HG02943 (cell line): ENCODE results near the gene MTFMT.
"Not testable (repeated sequence)": the region's sequence is repeated elsewhere in the genome, so short reads cannot be mapped to it uniquely, and the experiment has no call there.

Source experiments
- ATAC-seq: cut with Tn5 transposase; IDR thresholded peaks from one replicate; pipeline ENCODE4 v1.9.1; 2021; ENCODE audit warnings: mild to moderate bottlenecking, low read depth, moderate library complexity; ENCODE audit not compliant: unreplicated experiment

Gene MTFMT

DNA sequence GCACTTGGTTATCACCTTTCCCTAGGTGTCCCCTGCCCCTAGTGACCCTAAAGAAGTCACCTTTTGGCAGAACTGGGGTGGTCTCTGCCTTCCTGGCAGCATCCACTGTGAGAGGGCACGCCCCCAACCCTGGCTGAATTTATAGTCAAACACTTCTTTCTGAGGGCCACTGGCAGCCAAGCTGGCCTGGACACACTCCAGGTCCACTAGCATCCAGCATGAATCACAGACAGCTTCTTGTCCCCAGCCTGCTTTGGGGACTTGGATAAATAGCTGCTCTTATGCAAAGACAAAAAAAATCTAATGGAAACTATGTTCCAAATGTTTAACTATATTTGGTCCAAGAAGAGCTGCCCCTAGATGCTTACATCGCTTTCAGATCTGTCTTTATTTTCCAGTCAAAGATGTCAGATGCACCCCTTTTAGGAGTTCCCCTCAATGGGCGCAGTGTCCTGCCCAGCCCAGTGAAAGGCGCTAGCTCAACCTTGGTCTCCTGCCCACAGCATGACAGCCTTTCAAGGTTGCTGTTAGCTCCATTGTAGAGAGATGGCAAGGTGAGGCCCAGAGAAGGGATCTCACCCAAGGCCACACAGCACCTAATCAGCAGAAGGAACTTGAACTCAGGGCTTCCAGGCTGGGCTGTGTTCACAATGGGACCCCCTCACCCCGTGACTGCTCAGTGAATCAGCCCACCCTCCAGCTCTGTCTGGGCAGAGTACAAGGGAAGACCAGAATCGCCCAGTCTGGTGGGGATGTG lies 31.4 kb upstream of the MTFMT start:
- no peak for ATAC-seq

DNA sequence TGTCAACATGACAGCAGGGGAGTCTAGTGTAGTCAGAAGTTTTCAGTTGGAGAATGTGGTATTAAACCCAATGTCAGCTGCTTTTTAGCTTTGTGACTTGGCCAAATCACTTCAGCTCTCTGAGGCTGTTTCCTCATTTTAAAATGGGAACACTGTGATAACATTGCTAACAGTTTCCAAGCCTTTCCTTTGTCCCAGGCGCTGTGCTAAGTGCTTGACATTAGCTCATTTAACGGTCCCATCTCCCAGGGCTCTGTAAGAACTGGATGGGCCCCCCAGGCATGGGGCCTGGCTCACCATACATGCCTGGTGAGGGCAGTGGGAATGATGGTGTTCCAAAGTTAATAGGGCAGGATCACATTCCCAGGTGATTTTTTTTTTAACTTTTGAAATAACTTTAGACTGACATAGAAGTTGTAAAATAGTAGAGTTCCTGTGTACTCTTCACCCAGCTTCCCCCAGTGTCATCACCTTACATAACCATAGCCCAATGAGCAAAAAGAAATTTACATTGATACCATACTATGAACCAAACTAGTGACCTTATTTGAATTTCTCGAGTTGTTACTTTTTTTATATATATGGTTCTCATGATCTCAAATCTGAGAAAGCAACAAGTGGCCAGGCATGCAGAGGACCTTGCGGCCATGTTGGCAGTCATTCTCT lies 30.6 kb upstream of the MTFMT start:
- ATAC-seq, result no peak

DNA sequence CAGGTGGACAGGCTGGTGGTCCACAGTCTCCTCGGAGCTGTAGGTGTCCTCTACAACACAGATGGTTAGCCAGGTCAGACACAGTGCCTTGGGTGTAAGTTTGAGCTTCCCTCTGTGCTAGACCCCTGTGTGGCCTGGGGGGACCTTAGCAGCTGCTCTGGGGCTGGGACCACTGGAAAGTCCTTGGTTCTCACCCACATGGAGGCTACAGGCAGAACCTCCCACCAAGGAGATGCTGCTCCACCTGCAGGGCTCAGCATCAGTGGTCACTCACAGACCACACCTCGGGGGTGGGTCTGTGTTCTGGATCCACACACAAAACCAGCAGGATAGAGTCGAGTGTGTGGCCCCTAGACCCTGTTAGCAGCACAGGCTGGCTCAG lies 29.9 kb upstream of the MTFMT start:
- no peak for ATAC-seq

DNA sequence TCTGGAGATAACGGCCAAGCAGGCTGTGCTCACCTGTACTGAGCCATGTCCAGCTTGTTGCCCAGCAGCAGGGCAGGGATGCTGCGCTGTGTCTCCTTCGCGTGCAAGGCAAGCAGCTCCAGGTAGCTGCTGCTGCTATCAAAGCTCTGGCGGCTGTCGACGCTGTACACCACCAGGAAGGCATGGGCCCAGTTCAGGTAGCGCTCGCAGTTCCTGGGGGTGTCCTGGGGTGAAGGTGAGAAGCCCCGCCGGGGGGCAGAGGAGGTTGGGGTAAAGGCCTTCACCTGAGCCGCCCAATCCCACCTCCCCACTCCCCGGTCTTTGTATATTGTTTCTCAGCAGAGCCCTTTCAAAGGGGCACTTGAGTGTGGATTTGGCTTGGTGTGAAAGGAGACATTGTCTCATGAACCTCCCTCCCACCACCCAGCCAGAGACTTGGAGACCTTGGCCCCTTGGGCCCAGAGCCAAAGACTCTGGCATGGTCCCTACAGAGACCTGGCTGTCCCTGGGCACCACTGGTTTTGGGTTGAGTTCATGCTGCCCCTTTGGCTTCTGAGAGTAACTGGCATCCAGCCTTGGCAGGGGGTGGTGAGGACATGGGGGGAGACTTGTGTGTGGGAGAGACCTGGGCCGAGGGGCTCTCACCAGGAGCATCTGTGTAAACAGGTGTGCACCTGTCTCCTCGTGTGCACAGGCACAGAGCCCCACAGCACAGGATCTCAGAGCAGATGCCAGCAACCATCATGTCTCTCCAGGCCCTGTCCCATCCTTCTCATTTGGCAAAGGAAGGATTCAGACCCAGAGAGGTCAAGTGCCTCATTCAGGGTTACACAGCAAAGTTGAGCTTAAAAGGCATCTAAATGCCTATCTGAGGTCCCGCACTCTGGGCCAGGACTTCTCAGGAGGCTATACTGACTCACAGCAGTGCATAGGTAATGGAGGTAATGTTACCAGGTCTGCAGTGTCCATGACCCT lies 29.2 kb upstream of the MTFMT start:
- ATAC-seq, result no peak

DNA sequence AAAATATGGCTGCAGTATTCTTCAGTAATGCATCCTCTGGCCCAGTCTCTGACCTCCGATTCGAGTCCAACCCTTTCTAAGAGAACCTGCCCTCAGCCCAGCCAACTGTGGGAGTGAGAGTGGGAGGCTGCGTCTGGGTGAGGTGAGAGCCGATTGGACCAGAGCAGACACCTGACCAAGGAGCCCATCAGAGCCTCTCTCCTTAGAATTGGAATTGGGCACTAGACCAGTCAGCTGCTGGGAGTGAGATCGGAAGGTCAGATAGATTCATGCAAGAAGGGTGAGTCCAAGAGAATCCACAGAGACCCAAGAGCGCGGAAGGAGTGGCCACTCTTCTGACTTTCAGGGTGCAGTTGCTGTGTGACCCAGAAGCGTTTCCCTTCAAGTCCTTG lies 28.1 kb upstream of the MTFMT start:
- ATAC-seq, result no peak

DNA sequence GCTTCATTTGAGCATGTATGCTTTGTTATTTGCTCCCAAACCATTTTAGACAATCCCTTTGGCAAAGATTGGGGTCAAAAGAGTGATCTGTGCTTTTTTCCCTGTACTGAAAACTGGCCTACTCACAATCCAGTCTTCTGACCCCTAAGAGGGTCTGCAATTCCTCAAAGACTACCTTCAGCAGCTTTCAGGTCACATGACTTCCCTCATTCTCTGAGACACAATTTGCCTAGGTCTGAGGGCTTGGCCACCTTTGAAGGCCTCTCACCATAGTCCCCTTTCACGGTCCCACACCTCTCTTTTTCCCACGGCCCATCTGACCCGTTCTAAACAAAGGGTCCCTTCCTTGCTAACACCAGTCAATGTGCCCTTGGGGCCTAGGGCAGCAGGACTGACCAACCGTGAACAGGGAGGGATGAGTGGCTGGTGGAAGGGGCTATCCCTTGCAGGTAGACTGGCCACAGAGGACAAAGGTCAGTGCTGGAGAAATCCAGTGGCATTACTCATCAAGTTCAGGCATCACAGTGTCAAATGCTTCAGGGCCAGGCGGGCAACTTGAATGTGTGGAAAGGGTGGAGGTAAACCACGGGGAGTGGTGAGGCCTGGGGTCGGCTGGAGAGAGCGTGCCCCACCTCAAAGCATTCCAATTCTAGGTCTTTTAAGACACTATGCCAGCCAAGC lies 27.6 kb upstream of the MTFMT start:
- ATAC-seq, result no peak

DNA sequence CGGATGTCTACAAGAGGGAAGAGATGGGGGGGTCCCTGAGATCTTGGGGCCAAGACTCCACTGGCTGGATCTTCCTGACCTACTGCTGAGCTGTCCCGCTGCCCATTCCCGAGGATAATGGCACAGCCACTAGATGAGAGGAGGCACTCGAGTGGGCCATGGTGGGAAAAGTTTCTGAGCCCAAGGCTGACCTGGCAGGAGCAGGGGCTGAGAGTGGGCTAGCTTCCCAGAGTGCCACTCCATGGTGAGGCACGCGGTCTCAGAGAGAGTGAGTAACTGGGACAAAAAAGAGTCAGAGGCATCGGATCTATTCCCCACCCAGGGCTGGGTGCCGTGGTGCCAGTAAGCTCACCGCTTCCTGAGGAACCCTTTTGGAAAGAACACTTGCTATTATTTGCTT lies 26.7 kb upstream of the MTFMT start:
- no peak for ATAC-seq

DNA sequence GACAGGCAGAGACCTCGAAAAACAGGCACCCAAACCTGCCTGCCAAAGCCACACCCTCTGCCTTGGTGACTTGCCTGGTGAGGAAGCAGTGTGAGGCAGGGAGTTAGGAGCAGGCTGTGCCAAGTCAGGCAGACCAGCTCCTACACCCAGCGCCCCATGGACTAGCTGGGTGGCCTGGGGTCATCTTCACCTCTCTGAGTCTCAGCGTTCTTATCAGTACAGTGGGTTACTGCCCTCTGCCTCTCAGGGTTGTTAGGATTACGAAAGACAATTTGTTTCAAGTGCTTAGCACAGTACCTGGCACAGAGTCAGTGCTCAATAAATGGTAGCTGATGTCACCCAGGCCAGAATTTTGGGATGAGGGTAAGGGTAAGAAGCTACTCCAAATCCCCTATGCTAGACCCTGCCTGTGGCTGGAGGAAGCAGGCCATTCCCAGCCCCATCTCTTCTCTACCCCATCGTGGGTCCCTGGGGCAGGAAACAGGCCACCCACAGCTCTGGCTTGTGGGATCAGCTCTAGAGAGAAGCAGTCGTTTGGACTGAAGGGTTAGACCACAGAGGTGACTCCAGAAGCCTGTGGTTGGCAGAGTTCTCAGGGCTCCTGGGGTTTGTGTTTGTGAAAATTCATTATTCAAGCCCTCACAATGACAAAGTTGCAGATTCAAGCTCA lies 25.9 kb upstream of the MTFMT start:
- ATAC-seq, result no peak

DNA sequence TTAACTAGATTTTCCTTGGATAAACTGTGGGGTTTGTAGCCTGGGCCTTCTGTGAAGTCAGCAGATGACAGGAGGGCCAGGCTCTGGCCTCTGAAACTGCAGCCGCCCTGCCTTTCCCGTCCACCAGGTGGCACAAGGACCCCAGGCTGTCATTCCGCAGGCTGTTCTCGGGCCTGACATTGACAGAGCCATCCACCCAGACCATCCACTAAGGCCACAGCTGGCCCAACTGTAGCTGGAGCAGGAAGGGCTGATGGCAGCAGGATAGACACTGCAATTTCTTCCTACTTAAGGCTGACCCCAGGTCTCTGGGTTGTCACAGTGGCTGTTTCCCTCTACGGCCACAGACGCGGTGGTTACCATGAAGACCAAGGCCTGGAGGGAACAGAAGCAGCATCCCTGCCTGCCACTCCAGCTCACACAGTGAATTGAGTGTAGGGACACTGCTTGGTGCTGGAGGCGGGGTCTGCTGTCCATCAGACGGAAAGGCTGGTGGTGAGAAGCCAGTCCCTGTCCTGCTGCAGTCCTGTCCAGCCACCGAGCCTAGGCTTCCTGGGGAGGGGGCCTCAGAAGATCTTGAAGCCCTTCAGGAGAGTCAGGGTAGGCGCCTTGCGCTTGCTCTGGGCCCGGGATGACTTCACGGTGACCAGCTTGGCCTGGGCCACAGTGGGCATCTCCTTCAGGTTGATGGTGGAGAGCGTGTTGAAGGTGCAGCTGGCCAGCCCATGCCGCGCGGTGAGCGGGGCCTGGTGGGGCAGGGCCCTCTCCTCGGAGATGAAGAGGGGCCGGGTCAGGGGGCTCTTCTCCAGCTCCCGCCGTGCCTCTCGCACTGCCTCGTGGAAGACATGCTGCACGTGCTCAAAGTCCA lies 25.1 kb upstream of the MTFMT start:
- ATAC-seq, result no peak

DNA sequence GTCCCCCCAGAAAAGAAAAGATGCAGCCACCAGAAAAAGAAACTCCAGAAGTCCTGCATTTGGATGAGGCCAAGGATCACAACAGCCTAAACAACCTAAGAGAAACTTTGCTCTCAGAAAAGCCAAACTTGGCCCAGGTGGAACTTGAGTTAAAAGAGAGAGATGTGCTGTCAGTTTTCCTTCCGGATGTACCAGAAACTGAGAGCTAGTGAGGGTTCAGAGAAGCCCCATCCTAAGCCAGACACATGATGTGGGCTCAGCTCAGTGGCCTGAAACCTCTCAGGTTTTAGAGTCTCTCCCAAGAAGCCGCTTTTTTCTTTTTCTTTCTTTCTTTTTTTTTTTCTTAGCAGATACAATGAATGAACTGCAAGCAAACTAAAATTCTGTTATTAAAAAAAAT lies 23.5 kb upstream of the MTFMT start:
- ATAC-seq, result no peak

DNA sequence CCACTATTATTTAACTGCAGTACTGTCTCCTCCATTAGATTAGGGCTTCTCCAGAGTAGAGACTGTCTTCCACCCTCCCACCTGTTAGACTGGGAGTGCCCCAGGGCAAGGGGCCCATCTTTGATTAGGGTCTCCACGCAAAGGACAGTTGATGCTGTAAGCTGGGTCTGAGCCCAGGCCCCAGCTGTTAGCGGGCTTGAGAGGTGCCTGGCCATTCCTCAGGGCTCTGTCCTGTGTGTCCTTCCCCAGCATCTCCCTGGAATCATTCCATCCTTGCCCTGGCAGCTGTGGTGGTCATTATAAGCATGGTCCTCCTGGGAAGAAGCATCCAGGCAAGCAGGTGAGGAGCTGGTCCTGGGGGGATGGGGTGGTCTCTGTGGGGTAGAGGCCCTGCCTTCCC lies 21.8 kb upstream of the MTFMT start:
- no peak for ATAC-seq

DNA sequence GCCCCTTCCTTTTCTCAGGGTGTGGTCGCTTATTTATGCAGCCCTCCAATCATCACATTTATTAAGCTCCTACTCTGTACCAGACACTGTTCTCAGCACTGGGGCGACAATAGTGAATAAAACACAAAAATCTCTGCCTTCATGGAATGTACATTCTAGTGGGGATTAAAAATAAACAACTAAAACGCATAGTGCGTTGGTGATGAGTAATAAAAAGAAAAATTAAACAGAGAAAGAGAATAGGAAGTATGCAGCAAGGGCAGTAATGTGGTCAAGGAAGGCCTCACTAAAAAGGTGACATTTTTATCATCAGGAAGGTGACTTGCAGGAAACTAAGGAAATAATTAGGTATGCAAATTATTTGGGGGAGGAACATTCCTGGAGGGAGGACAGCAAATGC lies 20.8 kb upstream of the MTFMT start:
- no peak for ATAC-seq

DNA sequence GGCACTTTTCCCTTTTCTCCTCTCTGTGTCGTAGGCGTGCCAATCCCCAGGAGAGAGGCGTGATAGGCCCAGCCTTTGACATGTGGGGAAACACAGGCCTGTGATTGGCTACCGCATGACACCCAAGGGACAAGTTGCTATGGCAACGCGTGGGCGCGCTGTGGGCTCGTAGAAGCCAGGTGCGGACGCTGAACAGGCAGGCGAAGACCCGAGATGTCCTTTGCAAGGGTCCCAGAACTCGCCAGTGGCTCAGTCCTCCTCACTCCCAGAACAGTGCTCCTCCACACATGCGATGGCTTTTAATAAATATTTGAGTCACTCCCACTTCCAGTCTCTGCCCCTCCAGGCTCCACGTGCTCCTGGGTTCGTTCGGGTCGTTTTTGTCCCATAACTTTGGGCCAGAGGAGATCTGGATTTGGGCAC lies 20.0 kb upstream of the MTFMT start:
- peak; percentile 81 for ATAC-seq

DNA sequence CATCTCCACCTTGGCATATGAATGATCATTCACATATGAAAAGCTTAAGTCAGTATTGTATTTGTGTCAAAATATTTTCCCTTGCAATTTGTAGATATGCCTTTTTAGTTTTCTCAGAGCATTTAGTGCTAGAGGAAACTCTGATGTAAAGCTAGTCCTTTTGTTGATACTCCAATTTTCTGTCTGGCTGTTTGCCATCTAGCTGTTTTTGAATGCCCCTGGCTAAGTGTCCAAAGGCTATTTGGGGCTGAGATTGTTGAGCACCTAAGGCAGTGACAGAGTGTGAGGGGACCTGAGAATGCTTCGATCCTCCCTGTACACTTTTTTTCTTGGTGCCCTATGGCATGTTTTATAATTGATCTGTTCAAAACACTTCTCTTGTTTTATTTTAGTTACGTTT lies 18.8 kb upstream of the MTFMT start:
- no peak for ATAC-seq

DNA sequence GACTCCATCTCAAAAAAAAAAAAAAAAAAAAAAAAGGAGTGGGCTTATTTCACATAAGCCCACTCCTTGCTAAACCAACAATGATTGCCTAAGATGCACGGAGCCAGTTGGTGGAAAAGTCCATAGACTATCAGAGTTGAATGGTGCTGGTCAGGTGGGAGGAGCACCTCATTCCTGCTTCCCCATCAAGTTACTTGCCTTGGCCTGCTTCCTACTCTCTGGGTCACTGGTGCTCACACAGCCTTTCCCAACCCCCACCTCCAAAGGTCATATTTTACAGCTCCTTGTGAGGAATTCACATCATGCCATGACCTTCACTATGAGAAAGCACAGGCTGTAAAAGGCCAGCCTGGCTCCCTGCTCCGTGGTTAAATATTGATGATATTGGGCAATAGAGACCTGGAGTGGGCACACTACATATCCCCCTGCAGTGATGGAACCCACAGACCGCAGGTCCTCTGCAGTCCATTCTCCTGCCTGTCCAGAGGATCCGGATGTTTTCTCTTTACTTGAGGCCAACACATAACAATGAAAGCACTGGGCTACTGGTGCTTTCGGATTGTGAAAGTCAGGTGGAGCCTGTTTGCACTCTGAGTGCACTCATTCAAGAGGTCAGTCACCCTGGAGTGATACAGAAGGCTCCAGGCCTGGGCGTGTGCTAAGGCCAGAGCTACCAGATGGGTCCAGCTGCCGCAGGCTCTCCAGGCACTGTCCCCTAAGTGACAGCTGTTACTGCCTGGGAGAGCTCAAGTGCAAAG lies 15.5 kb upstream of the MTFMT start, which contains the start of gene SLC51B:
Gene SLC51B (plus strand): TSS at position 664 of the 758 bp plus-strand sequence. CDS start 4,618 bp downstream, outside the sequence.
- ATAC-seq, result no peak

DNA sequence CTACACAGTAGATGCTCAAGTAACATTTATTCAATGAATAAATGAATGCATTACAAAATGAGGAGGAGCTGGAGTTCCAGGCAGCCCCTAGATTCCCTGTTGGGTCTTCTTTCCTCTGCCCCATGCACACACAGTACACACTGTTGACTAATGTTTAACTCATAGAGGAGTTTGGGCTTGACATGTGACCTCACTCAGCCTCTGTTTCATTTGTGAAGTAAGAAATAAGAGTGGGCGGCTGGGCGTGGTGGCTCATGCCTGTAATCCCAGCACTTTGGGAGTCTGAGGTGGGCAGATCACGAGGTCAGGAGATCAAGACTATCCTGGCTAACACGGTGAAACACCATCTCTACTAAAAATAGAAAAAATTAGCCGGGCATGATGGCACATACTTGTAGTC lies 14.8 kb upstream of the MTFMT start:
- not testable (repeated sequence) for ATAC-seq

DNA sequence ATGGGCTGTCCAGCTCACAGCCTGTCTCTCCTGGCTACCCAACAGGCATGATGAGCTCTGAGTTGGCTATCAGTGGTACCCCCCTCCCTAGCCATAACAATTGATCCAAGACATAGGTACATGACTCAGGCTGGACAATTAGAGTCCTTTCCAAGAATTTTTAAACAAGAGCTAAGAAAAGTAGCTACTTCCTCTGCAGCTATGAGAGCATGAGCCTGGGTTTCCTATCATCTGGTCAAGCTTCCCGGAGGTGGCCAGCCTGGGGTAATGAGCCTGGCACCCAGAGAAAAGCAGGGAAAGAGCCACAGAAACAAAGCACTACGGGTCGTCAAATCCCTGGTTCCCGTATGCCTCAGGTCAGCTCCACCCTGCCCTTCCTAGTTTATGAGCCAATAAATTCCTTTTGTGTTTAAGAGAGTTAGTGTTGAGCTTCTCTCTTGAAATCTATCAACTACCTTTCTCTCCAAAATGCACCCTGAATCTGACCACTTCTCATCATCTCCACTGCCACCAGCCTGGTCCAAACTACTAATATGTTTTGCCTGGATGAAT lies 13.4 kb upstream of the MTFMT start:
- ATAC-seq, result no peak

DNA sequence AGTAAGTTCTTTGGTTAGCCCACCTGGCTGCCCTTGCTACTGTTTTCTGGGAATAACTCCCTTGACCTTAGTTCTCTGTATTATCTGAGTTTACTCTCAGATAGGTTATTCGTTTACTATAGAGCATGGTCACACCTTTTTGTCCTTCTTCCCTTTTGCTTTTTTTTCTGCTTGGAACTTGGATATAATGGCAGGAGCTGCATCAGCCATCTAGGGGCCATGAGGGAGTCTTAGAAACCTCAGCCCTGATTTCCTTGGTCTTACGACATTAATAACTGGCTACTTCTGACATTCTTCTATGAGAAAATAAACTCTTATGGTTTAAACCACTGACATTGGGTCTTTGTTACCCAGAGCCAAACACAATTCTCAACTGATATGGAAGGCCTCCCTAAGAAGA lies 12.3 kb upstream of the MTFMT start:
- no peak for ATAC-seq
